ENCODE results near the gene SAP130.
A peak's percentile ranks its signal among the peaks of the same experiment; 100 is the strongest.
"Not testable (repeated sequence)": the region's sequence is repeated elsewhere in the genome, so short reads cannot be mapped to it uniquely, and the experiment has no call there.

Gene SAP130

DNA sequence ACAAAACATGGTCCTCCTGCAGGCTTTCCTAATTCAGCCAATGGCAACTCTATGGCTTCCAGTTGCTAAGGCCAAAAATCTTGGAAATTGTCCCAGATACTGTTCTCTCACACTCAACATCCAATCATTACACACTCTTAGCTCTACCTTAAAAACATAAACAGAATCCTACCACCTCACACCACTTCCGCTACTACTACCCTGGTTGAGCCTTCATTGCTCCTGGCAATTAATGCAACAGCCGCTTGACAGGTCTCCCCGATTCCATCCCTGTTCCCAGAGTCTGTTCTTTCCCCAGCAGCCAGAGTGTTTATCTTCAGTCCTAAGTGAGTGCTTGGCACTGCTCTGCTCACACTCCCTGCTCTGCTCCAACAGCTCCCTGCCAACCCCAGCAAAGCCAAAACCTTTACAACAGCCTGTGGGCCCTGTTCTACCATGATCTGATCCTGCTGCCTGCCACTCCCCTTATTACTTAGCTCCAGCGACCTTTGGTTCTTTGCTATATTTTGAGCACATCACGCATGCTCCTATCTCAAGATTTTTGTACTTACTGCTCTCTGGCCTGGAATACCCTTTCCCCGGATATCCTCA, 74.6 kb downstream of the SAP130 start:
- DNase-seq (ENCODE audit: low read depth): no peak

DNA sequence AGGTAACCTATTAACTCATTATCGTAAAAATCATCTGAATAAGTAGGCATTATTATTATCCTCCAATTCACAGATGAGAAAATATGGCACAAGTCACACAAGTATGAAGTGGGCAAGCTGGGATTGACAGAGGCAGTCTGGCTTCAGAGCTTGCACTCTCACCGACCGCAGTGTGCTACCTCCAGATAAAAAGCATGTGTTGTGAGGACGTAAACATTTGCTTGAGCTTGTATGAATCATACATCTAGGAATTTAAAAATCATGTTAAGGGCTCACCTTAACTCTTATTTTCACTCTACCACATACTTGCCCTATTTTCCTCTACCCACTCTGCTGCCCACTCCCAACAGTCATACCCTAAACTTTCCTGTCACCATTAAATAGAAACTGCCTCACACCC, 76.8 kb downstream of the SAP130 start:
- DNase-seq (ENCODE audit: low read depth): peak; percentile 32

DNA sequence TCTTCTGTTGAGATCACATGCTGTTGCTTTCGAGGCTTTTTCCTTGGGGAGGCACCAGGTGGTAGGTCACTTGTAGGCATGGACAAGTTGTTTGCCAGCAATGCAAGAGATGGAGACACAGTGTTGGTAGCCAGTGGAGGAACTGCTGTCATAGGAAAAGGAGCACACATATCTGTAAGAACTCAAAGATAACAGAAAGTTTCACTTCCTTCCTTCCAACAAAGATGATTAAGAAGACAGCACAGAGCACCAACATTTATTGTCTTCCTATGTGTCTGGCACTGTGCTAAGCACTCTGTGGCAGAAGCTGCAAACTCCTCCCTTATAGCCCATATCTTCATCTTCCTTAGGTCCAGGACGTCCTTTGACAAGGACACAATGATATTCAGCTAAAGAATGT, 77.6 kb downstream of the SAP130 start:
- DNase-seq (ENCODE audit: low read depth): no peak

DNA sequence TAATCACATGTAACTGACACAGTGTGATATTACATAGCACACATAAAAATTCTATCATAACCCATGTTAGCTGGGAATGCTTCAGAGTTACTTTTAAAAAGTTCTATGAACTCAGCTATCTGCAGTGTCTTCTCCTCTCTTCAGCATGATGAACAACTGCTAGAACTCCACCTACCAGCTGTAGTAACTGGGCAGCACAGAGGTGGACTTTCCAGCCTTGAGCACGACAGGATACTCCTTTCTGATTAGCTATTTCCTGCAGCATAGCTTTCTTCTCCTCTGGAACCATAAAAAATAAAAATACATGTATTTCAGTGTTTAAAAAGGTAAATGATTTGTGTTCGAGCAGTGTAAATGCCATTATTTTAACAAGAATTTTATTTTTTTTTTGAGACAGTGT, 82.6 kb downstream of the SAP130 start:
- DNase-seq (ENCODE audit: low read depth): no peak

DNA sequence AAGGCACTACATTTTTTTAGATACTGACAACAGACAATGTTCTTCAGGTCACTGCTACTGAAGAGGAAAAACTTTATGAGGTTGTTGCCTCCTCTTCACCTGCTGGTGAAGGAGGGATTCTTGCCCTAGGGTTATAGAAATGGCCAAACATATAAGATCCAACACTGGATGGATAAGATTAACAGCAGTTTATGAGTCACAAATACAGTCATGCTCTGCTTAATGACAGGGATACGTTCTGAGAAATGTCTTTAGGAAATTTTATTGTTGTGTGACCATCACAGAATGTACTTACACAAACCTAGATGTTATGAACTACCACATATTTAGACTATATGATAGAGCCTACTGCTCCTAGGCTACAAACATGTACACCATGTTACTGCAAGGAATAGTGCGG, 84.7 kb downstream of the SAP130 start:
- peak; percentile 58 for DNase-seq (ENCODE audit: low read depth)

DNA sequence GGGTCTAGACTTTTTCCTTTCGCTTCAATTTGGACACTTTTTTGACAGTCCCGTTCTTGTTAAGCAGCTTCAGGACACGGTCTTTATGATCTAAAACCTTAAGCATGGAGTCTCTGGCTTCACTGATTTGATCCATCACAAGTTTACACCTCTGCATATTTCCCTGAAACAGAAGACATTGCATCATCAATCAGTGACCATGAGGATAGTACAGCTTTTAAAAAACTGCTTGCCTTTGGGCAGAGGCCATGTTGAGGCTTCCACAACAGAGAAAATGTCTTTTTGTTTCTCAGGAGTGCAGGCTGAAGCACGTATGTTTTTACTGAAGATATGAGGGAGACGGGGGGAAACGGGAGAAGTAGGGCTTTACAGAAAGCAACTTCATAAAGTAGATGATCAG, 85.9 kb downstream of the SAP130 start:
- DNase-seq (ENCODE audit: low read depth): no peak

DNA sequence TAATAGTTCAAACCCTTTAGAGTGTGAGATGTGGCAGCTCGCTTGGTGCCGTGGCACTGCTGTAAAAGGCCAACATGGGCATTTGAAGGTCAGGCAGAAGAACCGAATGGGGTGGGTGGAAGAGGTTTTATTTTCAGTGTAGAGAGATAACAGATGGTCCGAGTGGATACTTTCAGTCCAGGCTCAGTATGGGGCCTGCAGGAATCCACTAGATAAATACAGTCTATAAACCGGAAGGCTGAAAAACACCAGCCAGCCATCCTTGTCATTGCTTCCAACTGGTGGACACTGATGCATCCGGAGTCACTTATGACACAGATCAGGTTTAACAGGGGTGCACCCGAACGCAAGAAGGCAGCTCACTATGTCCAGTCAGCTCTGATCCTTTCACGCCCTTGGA, 86.4 kb downstream of the SAP130 start:
- no peak for DNase-seq (ENCODE audit: low read depth)

DNA sequence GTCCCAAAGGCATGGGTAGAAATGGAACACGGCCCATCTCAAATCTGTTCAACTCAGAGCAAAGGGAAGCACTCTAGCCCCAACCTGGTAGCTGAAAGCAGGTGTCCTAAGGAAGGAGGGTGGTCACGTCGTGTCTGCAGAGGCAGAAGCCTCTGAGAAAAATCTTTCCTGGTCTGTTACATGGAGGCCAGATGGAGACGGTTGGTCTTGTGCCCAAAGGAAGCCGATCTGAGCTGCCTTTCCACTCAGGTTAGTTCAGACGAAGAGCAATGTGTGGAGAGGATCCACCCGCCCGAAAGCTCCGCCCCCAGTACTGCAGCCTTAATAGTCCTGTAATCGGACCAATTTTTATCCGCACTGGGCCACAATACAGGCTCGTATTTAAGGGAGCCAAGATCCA, 87.2 kb downstream of the SAP130 start:
- DNase-seq (ENCODE audit: low read depth): no peak

DNA sequence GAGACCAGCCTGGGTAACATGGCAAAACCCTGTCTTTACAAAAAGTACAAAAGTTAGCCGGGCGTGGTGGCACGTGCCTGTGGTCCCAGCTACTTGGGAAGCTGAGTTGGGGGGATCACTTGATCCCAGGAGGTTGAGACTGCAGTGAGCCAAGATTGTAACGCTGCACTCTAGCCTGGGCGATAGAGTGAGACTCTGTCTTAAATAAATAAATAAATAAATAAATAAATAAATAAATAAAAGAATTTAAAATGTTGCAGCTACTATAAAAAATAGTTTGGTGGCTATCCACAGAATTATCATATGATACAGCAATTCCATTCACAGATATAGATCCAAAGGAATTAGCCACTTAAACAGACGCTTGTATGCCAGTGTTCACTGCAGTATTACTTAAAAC, 92.5 kb downstream of the SAP130 start:
- DNase-seq (ENCODE audit: low read depth): no peak

DNA sequence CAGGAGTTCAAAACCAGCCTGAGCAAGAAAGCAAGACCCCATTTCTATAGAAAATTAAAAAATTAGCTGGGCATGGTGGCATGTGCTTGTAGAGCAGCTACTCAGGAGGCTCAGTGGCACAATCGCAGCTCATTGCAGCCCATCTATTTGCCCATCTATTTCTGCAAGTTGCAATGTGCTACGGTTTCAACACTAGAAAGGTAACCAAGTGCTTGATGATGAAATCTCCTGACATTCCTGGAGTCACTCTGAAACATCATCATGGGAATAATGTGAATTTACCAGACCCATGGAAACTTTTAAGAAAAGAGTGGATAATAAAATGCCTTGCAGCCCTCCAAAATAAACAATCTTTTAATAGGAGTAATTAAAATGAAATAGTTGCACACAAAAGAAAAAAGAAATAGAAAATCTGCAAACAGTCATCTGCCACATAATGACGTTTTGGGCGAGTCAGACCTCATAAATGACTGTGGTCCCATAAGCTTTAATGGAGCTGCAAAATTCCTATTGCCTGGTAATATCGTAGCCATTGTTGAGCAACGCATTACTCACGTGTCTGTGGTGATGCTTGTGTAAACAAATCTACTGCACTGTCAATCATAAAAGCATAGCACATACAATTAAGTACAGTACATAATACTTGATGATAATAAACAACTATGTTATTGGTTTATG, 95.5 kb downstream of the SAP130 start:
- peak; percentile 95 for DNase-seq (ENCODE audit: low read depth)

DNA sequence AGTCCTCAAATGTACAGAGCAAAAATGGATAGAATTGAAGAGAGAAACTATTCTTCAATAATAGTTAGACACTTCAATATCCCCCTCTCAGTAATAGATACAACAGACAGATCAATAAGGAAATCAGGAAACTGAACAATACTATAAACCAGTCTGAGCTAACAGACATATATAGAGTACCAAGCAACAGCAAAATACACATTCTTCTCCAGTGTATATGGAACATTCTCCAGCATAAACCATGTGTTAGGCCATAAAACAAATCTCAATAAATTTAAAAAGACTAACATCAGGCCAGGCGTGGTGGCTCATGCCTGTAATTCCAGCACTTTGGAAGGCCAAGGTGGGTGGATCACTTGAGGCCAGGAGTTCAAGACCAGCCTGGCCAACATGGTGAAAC, 98.4 kb downstream of the SAP130 start:
- no peak for DNase-seq (ENCODE audit: low read depth)

DNA sequence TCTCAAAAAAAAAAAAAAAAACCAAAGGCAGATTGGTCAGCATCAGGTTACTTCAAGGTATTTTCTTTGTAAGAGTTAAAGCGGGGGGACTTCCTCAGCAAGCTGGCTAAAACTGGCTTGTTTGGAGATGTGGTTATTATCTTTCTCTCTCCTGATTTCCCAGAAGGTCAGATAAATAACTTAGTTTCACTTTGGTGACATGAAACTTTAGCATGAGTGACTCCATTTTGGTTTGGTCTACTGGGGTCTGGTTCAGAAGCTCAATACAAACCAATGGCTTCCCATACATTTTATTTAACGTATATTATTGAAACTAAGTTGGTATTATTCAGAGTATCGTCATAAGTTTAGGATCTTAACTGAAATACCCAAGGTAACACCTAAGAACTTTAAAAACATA, 100.5 kb downstream of the SAP130 start:
- DNase-seq (ENCODE audit: low read depth): no peak

DNA sequence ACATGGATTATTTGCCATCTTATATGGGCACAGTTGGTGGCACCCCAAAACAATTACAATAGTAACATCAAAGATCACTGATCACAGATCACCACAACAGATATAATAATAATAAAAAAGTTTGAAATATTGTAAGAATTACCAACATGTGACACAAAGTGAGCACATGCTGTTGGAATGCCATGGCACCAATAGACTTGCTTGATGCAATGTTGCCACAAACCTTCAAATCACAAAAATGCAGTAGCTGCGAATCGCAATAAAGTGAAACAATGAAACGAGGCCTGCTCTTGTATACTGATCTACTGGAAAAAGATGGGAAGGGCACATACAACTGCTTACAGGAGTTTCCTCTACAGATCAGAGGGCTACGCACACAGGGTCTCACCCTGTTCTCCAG, 109.9 kb downstream of the SAP130 start:
- DNase-seq (ENCODE audit: low read depth): peak; percentile 30

DNA sequence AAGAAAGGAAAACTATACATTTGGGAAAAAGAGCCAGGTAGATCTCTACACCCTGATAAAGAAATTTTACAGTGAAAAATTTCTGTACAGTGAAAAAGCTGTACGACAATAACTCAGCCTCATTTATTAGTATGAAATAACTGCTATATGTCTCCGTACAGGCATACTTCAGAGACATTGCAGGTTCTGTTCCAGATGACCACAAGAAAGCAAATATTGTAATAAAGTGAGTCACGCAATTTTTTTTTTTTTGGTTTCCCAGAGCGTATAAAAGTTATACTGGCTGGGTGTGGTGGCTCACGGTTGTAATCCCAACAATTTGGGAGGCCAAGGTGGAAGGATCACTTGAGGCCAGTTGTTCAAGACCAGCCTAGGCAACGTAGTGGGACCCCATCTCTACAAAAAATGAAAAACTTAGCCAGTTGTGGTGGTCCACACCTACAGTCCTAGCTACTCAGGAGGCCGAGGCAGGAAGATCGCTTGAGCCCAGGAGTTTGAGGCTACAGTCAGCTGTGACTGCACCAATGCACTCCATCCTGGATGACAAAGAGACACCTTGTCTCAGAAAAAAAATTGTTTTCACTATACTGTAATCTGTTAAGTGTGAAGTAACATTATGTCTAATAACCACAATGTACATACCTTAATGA, 113.9 kb downstream of the SAP130 start:
- DNase-seq (ENCODE audit: low read depth): peak; percentile 28

DNA sequence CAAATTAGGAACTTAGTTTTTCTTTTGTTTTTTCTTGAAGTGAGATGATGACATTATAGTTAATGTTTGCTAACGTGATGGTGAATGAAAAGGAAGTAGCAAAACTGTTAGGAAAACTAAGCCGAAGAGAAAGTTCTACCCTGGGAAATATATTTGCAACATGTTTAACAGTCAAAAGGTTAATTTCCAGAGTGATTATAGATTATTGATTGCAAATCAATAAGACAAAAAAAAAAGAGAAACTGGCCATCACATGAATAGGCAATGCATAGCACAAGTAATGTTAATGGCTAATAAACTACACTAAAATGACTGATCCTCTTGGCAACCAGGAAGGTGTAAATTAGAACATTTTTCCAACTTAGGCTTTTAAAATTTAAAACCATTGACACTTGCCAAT, 116.1 kb downstream of the SAP130 start:
- no peak for DNase-seq (ENCODE audit: low read depth)

DNA sequence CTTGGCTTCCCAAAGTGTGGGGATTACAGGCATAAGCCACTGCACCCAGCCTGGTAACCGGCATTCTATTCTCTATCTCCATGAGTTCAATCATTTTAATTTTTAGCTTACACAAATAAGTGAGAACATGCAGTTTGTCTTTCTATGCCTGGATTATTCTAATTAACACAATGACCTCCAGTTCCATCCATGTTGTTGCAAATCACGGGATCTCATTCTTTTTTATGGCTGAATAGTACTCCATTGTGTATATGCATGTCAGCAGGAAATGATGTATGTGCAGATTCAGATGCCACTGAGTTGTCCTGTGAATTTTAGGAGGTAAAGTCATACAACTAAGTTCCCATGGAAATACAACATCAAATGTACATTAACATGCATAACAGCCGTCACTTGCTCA, 117.4 kb downstream of the SAP130 start:
- no peak for DNase-seq (ENCODE audit: low read depth)

DNA sequence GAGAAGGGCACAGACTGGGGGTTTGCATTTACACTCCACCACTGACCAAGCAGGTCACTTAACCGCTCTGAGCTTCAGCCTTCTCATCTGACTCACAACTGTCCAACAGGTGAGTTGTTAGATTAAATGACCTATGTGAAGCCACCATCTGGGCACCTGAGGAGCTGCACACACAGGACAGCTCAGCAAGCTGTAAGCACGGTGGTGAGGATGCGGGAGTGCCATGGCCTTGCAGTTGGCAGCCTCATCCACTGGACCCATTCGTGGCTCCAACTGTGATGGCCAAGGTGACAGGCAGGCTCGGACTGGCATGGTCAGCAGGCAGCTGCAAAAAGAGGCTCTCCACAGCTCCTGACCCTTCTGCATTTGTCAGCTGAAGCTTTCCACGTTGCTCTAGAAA, 118.8 kb downstream of the SAP130 start:
- DNase-seq (ENCODE audit: low read depth): no peak

DNA sequence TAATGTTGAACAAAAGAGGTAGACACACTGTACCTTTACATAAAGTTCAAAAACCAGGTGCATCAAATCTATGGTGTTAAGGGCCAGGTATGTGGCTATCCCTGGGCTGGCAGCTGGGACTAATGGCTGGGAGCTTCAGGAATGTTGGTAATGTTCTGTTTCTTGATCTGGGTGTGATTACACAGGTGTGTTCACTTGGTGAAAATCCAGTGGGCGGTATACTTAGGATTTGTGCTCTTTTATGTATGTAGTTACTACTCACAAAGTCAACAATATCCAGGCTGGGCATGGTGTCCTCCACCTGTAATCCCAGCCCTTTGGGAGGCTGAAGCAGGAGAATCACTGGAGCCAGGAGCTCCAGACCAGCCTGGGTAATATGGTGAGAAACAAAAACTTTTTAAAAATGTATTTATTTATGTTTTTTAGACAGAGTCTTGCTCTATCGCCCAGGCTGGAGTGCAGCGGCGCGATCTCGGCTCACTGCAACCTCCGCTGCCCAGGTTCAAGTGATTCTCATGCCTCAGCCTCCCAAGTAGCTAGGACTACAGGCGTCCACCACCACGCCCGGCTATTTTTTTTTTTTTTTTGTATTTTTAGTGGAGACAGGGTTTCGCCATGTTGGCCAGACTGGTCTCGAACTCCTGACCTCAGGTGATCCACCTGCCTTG, 120.0 kb downstream of the SAP130 start:
- DNase-seq (ENCODE audit: low read depth): not testable (repeated sequence)

DNA sequence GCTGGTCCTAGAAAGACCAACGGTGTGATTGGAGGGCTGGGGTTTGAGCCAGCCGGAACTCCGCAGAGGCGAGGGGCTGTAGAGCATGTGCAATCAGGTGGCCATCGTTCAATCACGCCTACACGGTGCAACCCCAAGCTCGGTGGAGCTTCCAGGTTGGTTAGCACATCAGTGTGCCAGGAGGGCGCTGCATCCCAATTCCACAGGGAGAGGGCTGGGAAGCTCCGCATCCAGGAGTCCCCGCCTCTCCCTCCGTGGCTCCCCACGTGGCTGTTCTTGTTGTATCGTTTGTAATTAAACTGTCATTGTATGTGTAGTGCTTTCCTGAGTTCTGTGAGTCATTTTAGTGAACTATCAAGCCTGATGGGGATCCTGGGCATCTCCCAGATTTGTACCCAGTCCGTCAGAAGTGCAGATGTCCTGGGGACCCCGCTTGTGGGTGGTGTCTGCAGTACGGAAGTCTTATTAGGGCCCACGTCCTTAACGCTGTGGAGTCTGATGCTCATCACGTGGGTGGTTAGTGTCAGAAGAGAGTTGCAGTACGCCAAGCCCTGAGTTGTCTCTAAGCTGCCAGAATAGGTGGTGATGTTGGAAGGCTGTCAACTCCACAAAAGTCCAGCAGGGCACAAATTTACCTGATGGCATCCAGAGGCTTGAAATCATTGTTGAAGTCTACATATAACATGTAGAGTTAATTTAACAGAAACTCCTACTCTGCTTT, 121.5 kb downstream of the SAP130 start:
- DNase-seq (ENCODE audit: low read depth): no peak

DNA sequence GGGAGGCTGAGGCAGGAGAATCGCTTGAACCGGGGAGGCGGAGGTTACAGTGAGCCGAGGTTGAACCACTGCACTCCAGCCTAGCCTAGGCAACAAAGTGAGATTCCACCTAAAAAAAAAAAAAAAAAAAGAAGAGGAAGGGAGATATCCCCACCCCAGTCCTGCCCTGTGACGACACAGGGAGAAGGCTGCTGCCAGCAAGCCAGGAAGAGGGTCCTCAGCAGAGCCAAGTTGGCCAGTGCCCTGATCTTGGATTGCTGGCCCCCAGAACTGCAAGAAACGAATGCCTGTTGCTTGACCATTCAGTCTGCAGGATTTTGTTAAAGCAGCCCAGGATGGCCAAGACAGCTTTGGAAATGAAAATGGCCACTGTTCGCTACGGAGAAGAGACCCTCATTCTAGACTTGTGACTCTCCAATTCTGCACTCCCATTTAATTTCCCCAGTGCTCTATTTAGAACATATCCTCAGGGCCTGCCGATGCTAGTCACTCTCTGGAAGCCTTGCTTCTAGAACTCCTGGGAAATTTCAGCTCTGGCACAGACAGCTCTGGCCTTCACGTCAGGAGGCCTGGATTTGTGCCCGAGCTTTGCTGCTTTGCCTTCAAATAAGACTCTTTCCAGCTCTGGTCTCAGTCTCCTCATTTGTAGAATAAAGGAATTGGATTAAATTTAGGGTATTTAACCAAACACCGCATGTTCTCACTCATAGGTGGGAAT, 126.4 kb downstream of the SAP130 start:
- DNase-seq (ENCODE audit: low read depth): no peak

DNA sequence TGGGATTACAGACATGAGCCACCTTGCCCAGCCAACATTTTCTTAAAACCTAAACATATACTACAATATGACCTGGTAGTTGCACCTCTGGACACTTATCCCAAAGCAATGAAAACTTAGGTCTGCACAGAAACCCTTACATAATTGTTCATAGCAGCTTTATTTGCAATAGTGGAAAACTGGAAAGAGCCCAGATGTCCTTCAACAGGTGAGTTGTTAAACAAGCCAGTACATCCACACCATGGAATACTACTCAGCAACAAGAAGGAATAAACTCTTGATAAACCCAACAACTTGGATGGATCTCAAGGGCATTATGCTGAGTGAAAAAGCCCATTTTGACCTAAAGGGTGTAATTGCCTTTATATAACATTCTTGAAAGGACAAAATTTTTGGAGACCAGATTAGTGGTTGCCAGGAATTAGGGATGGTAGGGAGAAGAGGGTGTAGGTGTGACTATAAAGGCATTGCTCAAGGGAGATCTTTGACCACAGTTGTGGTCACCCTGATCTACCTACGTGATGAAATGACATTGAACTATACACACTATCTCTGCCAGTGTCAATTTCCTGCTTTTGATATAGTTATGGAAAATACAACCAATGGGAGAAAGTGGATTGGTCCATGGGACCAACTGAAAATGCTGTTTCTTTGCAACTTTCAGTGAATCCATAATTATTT, 130.2 kb downstream of the SAP130 start:
- DNase-seq (ENCODE audit: low read depth): no peak

Data from ELR (cell line).